Osteoblast (primary cell): ENCODE data around the gene OLFM2. TPM values are rescaled to one million over a fixed set of nuclear protein-coding genes. Genes with fewer than 3 reads are reported as not detected.

Experiments used
- DNase-seq: peaks from one replicate; pipeline ENCODE4 v3.0.0; 2011; ENCODE audit warnings: low spot score, mixed read lengths; ENCODE audit not compliant: insufficient read length; ENCODE audit errors: missing footprints
- H2AFZ ChIP-seq: 2 replicates; pipeline ENCODE4 v1.6.0; 2011; ENCODE audit warnings: mild to moderate bottlenecking, low read length
- H3K27ac ChIP-seq: 2 replicates; pipeline ENCODE4 v1.5.1; 2011; ENCODE audit warnings: mild to moderate bottlenecking, low read depth, low read length, moderate library complexity
- H3K27me3 ChIP-seq: 2 replicates; pipeline ENCODE4 v1.6.0; 2012; ENCODE audit warnings: mild to moderate bottlenecking, control low read depth, inconsistent platforms, low read length, moderate library complexity; ENCODE audit not compliant: insufficient read depth
- H3K36me3 ChIP-seq: 2 replicates; pipeline ENCODE4 v1.5.1; 2011; ENCODE audit warnings: mild to moderate bottlenecking, low read length, control low read depth, moderate library complexity; ENCODE audit not compliant: insufficient read depth
- H3K4me1 ChIP-seq: 2 replicates; pipeline ENCODE4 v1.5.1; 2011; ENCODE audit warnings: mild to moderate bottlenecking, low read length, control low read depth, moderate library complexity; ENCODE audit not compliant: insufficient read depth
- H3K4me2 ChIP-seq: 2 replicates; pipeline ENCODE4 v1.6.0; 2011; ENCODE audit warnings: mild to moderate bottlenecking, low read length; ENCODE audit not compliant: insufficient read depth
- H3K4me3 ChIP-seq: fragments of 200-600 bp; sonication (generic); 3 replicates; pipeline ENCODE4 v1.5.1; 2012; ENCODE audit warnings: mild to moderate bottlenecking, low read length, inconsistent platforms; ENCODE audit not compliant: insufficient read depth
- H3K79me2 ChIP-seq: 2 replicates; pipeline ENCODE4 v1.6.0; 2012; ENCODE audit warnings: mild to moderate bottlenecking, low read length, control low read depth, inconsistent platforms; ENCODE audit not compliant: insufficient read depth
- H3K9me3 ChIP-seq: 2 replicates; pipeline ENCODE4 v1.5.1; 2011; ENCODE audit warnings: low read depth, low read length, control low read depth
- H4K20me1 ChIP-seq: 2 replicates; pipeline ENCODE4 v1.6.0; 2012; ENCODE audit warnings: mild to moderate bottlenecking, low read length, control low read depth; ENCODE audit not compliant: insufficient read depth
- total RNA-seq: library from RNA; depleted of rRNA; stranded (reverse); fragments of >200 nt; gene quantifications from 2 replicates; pipeline ENCODE4 v1.2.3, GENCODE V29; 2012
- TF ChIP-seq, protein P1 (sequence below): IDR thresholded peaks from 2 replicates; pipeline ENCODE4 v1.5.1; 2011; ENCODE audit warnings: mild to moderate bottlenecking, low read depth, low read length, moderate library complexity; ENCODE audit errors: extremely low read depth

Gene OLFM2
- total RNA-seq, 1 donor, result 0.72 TPM

DNA sequence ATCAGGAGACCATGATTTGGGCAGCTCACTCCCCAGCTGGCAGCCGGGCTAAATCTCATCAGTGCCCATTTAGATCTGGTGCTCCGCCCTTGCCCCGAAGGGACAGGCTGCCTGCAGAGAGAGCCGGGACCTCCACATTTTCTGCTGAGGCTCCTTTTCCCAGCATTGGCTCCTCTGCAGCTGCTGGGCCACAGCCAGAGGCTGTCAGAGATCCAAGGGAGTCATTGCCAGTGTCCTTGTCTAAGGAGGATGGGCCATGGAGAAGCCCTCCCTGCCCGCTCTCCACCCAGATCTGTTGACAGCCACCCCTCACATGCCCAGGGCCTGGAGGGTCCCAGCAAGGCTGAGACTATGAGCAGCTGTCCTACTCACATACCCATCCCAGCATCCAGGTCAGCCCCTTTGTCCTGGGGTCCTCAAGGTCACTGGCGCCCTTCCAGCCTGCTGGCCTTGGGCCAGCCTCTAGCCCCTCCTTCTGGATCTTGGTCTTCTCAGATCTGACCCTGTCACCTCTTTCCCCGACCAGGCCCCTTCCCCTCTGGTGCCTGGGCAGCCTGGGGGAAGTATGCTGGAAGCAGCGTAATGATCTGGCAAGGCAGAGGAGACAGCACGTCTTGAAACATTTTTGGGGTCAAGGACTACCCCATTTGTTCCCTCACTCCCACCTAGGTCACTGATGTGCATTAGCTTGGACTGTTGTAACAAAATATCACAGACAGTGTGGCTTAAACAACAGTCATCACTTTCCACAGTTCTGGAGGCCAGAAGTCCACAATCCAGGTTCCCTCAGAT, 93.3 kb downstream of the OLFM2 start:
- peaks cover 51% of the 10 kb centered on the region for H3K36me3 ChIP-seq

DNA sequence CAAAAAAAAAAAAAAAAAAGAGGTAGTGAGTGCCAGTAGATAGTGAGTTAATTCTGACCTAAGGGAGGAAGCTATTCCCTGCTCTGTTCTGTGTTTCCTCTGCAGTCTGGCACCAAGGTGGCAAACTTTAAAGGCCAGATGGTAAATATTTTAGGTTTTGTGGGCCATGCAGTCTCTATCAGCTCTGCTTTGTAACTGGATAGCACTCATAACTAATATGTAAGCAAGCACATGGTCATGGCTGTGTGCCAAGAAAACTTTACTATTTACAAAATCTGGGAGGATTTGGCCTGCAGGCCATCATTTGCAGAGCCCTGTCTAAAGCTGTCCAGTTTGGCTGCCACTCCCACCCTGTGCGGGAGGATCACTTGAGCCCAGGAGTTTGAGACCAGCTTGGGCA, 96.9 kb downstream of the OLFM2 start:
- Histone ChIP-seq H3K27me3 (no peaks in the 10 kb centered on the region), H3K9me3 (no peaks in the 10 kb centered on the region), H3K27ac (no peak overlapping the region), H2AFZ (no peak overlapping the region), H3K4me1 (peaks cover 11% of the 10 kb centered on the region), H3K4me2 (no peak overlapping the region), H3K4me3 (no peak overlapping the region), H3K79me2 (peaks cover 44% of the 10 kb centered on the region), H4K20me1 (peaks cover 18% of the 10 kb centered on the region), H3K36me3 (peaks cover 48% of the 10 kb centered on the region)
- DNase-seq, result no peak
- TF ChIP-seq, protein P1, sequence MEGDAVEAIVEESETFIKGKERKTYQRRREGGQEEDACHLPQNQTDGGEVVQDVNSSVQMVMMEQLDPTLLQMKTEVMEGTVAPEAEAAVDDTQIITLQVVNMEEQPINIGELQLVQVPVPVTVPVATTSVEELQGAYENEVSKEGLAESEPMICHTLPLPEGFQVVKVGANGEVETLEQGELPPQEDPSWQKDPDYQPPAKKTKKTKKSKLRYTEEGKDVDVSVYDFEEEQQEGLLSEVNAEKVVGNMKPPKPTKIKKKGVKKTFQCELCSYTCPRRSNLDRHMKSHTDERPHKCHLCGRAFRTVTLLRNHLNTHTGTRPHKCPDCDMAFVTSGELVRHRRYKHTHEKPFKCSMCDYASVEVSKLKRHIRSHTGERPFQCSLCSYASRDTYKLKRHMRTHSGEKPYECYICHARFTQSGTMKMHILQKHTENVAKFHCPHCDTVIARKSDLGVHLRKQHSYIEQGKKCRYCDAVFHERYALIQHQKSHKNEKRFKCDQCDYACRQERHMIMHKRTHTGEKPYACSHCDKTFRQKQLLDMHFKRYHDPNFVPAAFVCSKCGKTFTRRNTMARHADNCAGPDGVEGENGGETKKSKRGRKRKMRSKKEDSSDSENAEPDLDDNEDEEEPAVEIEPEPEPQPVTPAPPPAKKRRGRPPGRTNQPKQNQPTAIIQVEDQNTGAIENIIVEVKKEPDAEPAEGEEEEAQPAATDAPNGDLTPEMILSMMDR, result no peak

More for the DNA sequence above, 93.3 kb downstream of the OLFM2 start:
- no peak overlapping the region for H3K27ac ChIP-seq
- peaks cover 45% of the 10 kb centered on the region for H3K79me2 ChIP-seq
- TF ChIP-seq, protein P1, result no peak
- H4K20me1 ChIP-seq, result peaks cover 33% of the 10 kb centered on the region
- H2AFZ ChIP-seq, result no peak overlapping the region
- H3K27me3 ChIP-seq, result no peaks in the 10 kb centered on the region
- no peaks in the 10 kb centered on the region for H3K9me3 ChIP-seq
- peaks cover 11% of the 10 kb centered on the region for H3K4me1 ChIP-seq
- no peak overlapping the region for H3K4me2 ChIP-seq
- no peak overlapping the region for H3K4me3 ChIP-seq
- DNase-seq, result no peak

DNA sequence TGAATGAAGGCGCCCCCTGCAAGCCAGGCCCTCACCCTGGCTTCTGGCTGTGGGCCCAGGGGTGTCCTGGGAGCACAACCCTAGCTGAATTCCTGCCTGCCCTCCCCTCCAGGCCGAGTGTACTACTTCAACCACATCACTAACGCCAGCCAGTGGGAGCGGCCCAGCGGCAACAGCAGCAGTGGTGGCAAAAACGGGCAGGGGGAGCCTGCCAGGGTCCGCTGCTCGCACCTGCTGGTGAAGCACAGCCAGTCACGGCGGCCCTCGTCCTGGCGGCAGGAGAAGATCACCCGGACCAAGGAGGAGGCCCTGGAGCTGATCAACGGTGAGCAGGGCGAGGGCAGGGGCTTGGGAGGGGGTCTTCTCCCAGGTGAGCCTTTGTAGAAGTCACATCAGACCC, 98.0 kb downstream of the OLFM2 start:
- no peak overlapping the region for H3K27ac ChIP-seq
- H3K9me3 ChIP-seq, result no peaks in the 10 kb centered on the region
- no peak overlapping the region for H2AFZ ChIP-seq
- H4K20me1 ChIP-seq, result peaks cover 18% of the 10 kb centered on the region
- H3K4me2 ChIP-seq, result no peak overlapping the region
- TF ChIP-seq, protein P1, result no peak
- peaks cover 40% of the 10 kb centered on the region for H3K79me2 ChIP-seq
- H3K4me3 ChIP-seq, result no peak overlapping the region
- peaks cover 11% of the 10 kb centered on the region for H3K4me1 ChIP-seq
- H3K36me3 ChIP-seq, result peaks cover 39% of the 10 kb centered on the region
- DNase-seq, result no peak
- no peaks in the 10 kb centered on the region for H3K27me3 ChIP-seq

DNA sequence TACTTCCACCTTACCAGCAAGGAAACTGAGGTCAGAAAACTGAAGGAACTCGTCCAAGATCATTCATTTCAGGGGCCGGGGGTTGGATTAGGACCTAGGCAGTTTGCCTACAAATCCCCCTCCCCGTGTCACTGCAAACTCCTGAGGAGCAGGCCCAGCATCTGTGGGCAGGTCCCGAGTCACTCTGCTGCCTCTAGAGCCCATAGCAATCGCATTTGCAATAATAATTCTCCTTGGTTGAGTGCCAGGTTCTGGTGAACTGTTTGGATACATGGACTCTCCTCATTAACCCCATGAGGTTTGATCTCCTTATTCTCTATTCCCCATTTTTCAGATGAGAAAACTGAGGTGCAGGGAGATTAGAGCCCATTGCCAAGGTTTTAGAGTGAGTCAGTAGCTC, 100.3 kb downstream of the OLFM2 start:
- no peak overlapping the region for H3K27ac ChIP-seq
- peaks cover 11% of the 10 kb centered on the region for H3K4me1 ChIP-seq
- no peak for DNase-seq
- TF ChIP-seq, protein P1, result no peak
- peaks cover 21% of the 10 kb centered on the region for H3K36me3 ChIP-seq
- peaks cover 15% of the 10 kb centered on the region for H4K20me1 ChIP-seq
- H2AFZ ChIP-seq, result no peak overlapping the region
- no peaks in the 10 kb centered on the region for H3K27me3 ChIP-seq
- H3K79me2 ChIP-seq, result peaks cover 37% of the 10 kb centered on the region
- peak overlapping the region; percentile 75 for H3K4me3 ChIP-seq
- H3K4me2 ChIP-seq, result peak overlapping the region; percentile 98
- no peaks in the 10 kb centered on the region for H3K9me3 ChIP-seq
